A673 (cell line): Measurements from ENCODE around the gene FMO5. TPM values are rescaled to one million over a fixed set of nuclear protein-coding genes. Genes with fewer than 3 reads are reported as not detected.
A peak's percentile ranks its signal among the peaks of the same experiment; 100 is the strongest.
"Not testable (repeated sequence)": the region's sequence is repeated elsewhere in the genome, so short reads cannot be mapped to it uniquely, and the experiment has no call there.

Experiments used
- BruUV-seq: library from RNA; stranded (reverse); fragments of 400-500 nt; replicated peaks from 2 replicates; lab custom pipeline; 2021; lab: Mats Ljungman, UMichigan
- CTCF ChIA-PET: fragments of 300-600 bp; sonication (Branson Sonifier 250); formaldehyde crosslinking; loops from one replicate; lab custom pipeline; 2022; ENCODE audit warnings: antibody characterized with exemption; lab: Charles Lee
- POLR2A ChIA-PET: fragments of 300-600 bp; sonication (Branson Sonifier 250); formaldehyde crosslinking; loops from one replicate; lab custom pipeline; 2022; ENCODE audit warnings: antibody characterized with exemption; ENCODE audit not compliant: low non-redundant PET; lab: Charles Lee
- DNase-seq: peaks from one replicate; pipeline ENCODE4 v3.0.0-alpha.2; 2015; ENCODE audit warnings: low spot score
- H3K27ac ChIP-seq: fragments of 200-600 bp; sonication (generic); 2 replicates; pipeline ENCODE4 v1.5.1; 2016; ENCODE audit warnings: mixed run types, low read depth, mild to moderate bottlenecking, mixed read lengths, antibody characterized with exemption, low read length; ENCODE audit not compliant: poor library complexity, severe bottlenecking
- H3K27me3 ChIP-seq: fragments of 200-600 bp; sonication (generic); replicated peaks from 2 replicates; pipeline ENCODE4 v1.6.1; 2017; ENCODE audit warnings: mixed run types, low read depth, mild to moderate bottlenecking, mixed read lengths, antibody characterized with exemption, low read length; ENCODE audit not compliant: insufficient read depth, poor library complexity
- H3K36me3 ChIP-seq: fragments of 200-600 bp; sonication (generic); 2 replicates; pipeline ENCODE4 v1.6.1; 2016; ENCODE audit warnings: mixed run types, mild to moderate bottlenecking, mixed read lengths, antibody characterized with exemption, low read length; ENCODE audit not compliant: insufficient read depth, poor library complexity, severe bottlenecking
- H3K4me1 ChIP-seq: fragments of 200-600 bp; sonication (generic); 2 replicates; pipeline ENCODE4 v1.6.1; 2017; ENCODE audit warnings: mixed run types, mild to moderate bottlenecking, mixed read lengths, antibody characterized with exemption, low read length; ENCODE audit not compliant: insufficient read depth, poor library complexity, severe bottlenecking
- H3K4me3 ChIP-seq: fragments of 200-600 bp; sonication (generic); 2 replicates; pipeline ENCODE4 v1.5.1; 2016; ENCODE audit warnings: low read depth, mixed run types, mild to moderate bottlenecking, mixed read lengths, low read length; ENCODE audit not compliant: poor library complexity, severe bottlenecking
- H3K9me3 ChIP-seq: fragments of 200-600 bp; sonication (generic); 2 replicates; pipeline ENCODE4 v1.6.1; 2016; ENCODE audit warnings: mixed run types, low read depth, mild to moderate bottlenecking, mixed read lengths, antibody characterized with exemption, low read length; ENCODE audit not compliant: poor library complexity, severe bottlenecking
- CTCF ChIP-seq: fragments of 300-800, 200-600 bp; sonication (generic); conservative IDR thresholded peaks from 2 replicates; pipeline ENCODE4 v1.5.1; 2017; ENCODE audit warnings: low read depth, mild to moderate bottlenecking, antibody characterized with exemption, low read length, moderate library complexity, mixed read lengths
- EZH2 ChIP-seq: fragments of 200-600 bp; sonication (generic); IDR thresholded peaks from 2 replicates; pipeline ENCODE4 v1.6.1; 2017; ENCODE audit warnings: borderline replicate concordance, low read depth, mild to moderate bottlenecking, mixed read lengths, antibody characterized with exemption, low read length; ENCODE audit not compliant: poor library complexity, severe bottlenecking
- intact Hi-C: fragments of 100-400 bp; cut with micrococcal nuclease; formaldehyde crosslinking; loops from one replicate; pipeline ENCODE4 v1.10.0; 2022; ENCODE audit not compliant: unreplicated experiment
- total RNA-seq: library from RNA; stranded (reverse); gene quantifications from 2 replicates; pipeline ENCODE4 v1.2.3, GENCODE V29; 2021

The FMO5 gene
- total RNA-seq, 1 experiment from 2014 or later: 0.24 TPM

- intact Hi-C loops: loop anchor here (1.0 kb wide), 1 partner anchor 70 kb away; the partner anchor contains the start of gene PRKAB2
- Histone ChIP-seq H3K36me3 (no peaks in the 10 kb centered on the region), H3K4me3 (peak overlapping the region; percentile 91), H3K9me3 (no peaks in the 10 kb centered on the region), H3K4me1 (peaks cover 11% of the 10 kb centered on the region), H3K27me3 (no peaks in the 10 kb centered on the region), H3K27ac (peak overlapping the region; percentile 90)
- ChIA-PET CTCF (interaction anchor here (0.6 to 1.1 kb wide), 5 partner anchors 69 to 651 kb away, joined by 3 to 5 read pairs (median 3); no protein-coding TSS in a partner anchor), POLR2A (interaction anchor here (0.6 kb wide), 1 partner anchor 116 kb away, joined by 4 read pairs; no protein-coding TSS in a partner anchor)
- BruUV-seq: TSS peak; percentile 84
- no peak for TF ChIP-seq EZH2
- TF ChIP-seq CTCF: no peak
- no peak for DNase-seq
Measured at GRCh38 chr1:147241934-147242448, 16.9 kb upstream of the FMO5 start.

GRCh38 chr1:147240131-147240721 lies 15.1 kb upstream of the FMO5 start:
- H3K36me3 ChIP-seq, DNase-seq, intact Hi-C loops, H3K27me3 ChIP-seq, POLR2A ChIA-PET, H3K27ac ChIP-seq, CTCF ChIA-PET, H3K9me3 ChIP-seq, H3K4me1 ChIP-seq, BruUV-seq, H3K4me3 ChIP-seq: not testable (repeated sequence)

- intact Hi-C loops: no loop called here
- Histone ChIP-seq H3K36me3 (no peaks in the 10 kb centered on the region), H3K4me3 (no peak overlapping the region), H3K27me3 (no peaks in the 10 kb centered on the region), H3K4me1 (peaks cover 4% of the 10 kb centered on the region), H3K27ac (no peak overlapping the region), H3K9me3 (peaks cover 6% of the 10 kb centered on the region)
- DNase-seq: no peak
- no peak for TF ChIP-seq CTCF
- no TSS peak for BruUV-seq
- CTCF ChIA-PET: no interaction called here
- POLR2A ChIA-PET: no interaction called here
Measured at GRCh38 chr1:147238925-147239820, 14.0 kb upstream of the FMO5 start.
